GM19324 (cell line): Measurements from ENCODE around the gene UBAC1.

ENCODE experiments used
- ATAC-seq: cut with Tn5 transposase; IDR thresholded peaks from one replicate; pipeline ENCODE4 v1.9.1; 2021; ENCODE audit warnings: mild to moderate bottlenecking, moderate library complexity; ENCODE audit not compliant: unreplicated experiment, low FRiP score

Gene UBAC1

GRCh38 chr9:135887585-135888050 is 73.6 kb downstream of the UBAC1 start:
- ATAC-seq = no peak

- ATAC-seq = no peak
These were observed 74.1 kb downstream of the UBAC1 start for GRCh38 chr9:135887021-135887507.

DNA sequence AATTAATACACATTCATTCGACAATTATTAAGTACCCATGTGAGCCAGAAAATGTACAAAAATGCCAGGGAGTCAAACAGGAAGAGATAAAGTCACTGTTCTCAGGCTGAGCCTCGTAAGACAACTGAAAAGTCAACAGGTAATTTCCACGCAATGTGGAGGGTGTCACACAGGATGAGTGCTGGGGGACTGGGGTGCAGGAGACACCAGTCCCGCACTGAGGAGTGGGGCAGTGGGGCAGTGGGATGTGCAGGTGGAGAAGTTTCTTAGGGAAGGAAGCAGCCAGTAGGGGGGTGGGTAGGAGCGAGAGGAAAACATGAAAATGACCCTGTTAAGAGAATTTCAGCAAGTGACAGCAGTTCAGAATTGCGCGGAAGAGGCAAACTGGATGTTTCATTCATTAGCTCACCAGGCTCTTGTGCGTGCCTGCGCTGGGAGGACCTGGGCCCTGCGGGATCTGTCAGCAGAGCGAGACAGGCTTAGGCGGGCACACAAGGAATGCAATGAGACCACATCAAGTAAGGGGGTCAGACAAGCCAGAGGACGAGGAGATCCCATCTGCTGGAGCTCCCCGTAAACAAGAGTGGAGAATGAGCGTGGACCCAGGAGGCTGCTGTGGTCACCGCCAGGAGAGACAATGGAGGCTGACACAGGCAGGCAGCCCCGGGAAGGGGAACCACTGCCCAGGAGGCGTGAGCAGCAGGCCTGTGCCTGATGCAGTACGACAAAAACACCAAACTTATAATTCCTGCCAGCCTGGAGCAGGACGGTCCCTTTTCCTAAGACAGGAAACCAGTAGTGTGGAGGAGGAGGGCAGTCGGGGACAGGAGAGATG is 74.8 kb downstream of the UBAC1 start:
- no peak for ATAC-seq

DNA sequence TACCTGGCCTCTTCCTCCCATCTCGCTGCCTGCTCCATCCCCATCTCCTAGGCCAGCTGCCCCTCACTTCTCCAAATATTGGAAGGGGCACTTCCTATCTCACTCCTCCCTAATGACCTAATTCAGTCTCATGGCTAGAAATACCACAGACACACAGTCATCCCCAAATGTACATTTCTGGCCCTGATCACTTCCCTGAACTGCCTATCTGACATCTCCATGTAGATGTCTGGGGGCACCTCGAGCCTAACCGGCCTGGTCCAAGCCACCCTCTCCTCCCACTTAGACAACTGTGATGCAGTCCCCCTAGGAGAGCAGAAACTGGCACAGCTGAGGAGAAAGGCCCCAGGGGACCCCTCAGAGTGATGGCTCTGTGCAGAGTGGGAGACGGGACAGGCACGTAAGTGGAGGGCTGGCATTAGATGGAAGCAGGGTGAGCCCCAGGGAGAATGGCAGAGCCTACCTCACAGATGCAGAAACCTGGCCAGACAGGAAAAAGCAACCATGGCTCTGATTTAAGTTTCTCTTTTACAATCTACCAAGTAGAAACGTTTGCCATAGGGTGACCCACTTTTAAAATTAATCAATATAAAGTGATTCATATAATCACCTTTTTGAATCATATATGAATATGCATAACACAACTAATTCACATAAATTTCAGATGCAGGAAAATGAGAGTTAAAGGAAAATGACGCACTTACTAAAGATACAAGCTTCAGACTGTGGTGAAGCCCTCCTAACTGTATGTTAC is 75.9 kb downstream of the UBAC1 start:
- no peak for ATAC-seq

DNA sequence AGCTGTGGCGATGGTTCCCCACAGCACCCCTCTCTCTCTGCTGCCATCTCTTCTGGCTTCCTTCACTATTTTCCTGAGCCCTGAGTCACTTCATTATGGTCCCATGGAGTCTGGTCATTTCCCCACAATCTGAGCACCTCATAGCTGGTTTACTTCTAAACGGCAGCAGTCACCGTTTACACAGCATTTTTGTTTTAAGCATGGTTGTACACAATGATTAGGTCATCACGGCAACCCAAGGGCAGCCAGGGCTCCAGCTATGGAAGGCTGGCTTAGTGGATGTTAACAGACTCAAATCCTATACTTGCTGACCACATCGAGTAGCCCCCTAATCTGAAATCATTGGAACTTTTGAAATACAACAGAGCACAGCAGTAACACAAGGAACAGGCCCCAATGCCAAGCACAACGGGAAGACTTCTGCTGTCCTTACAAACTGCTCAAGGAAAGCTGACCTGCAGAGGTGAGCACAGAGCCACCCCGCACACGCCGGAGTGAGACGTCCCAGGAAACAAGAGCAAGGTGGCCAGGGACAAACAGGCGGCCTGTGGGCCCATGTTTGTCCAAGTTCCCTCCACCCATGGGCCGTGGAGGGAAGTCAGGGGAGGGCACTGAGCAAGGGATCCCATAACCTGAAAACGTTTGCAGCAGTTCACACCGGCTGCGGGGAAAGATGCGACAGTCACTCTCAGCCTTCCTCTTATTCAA is 76.7 kb downstream of the UBAC1 start:
- ATAC-seq = no peak

DNA sequence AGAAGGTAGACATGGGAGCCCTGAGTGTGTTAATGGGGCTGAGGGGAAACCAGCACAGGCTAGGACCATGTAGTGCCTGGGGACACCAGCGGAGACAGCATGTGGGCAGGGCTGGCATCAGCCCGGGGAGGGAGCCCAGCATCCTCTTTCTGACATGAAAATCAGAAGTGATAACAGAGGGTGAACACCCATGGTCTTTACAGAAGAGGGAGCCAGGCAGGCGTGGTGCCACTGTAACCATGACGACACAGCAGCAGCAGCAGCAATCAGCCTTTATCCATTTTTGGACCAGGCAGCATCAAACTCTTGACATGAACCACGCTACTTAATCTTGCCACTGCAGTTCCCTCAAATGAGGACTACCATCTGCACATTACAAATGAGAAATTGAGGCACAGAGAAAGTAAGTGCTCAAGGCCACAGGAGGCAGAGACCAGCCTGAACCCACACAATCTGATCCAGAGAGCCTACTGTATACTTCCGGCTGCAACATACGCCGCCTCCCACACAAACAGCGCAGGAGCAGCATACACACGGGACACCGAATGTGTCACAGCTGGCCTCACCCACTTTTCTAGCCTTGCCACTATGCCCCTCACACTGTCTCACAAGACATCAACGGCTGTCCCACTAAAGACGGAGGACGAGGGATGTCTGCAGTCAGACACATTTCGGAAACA is 77.6 kb downstream of the UBAC1 start:
- ATAC-seq = no peak
